HL-60 (cell line): ENCODE results near the gene LRMDA.

Source experiments
- CTCF ChIP-seq: IDR thresholded peaks from one replicate; pipeline ENCODE4 v1.5.1; 2011; ENCODE audit warnings: low read length, control low read depth, inconsistent platforms; ENCODE audit not compliant: insufficient read depth
- GABPA ChIP-seq: IDR thresholded peaks from 2 replicates; pipeline ENCODE4 v1.6.1; 2012; ENCODE audit warnings: low read depth
- POLR2AphosphoS5 ChIP-seq: IDR thresholded peaks from 2 replicates; pipeline ENCODE4 v1.6.1; 2012; ENCODE audit warnings: low read depth
- REST ChIP-seq: IDR thresholded peaks from 2 replicates; pipeline ENCODE4 v1.6.1; 2012; ENCODE audit warnings: low read depth; ENCODE audit not compliant: insufficient replicate concordance
- SPI1 ChIP-seq: IDR thresholded peaks from 2 replicates; pipeline ENCODE4 v1.6.1; 2012; ENCODE audit warnings: low read depth, mild to moderate bottlenecking, borderline replicate concordance

GRCh38 chr10:75444781-75445386 lies 13.5 kb downstream of the LRMDA start:
- no peak for TF ChIP-seq CTCF
- no peak for TF ChIP-seq REST
- TF ChIP-seq POLR2AphosphoS5 = no peak
- no peak for TF ChIP-seq GABPA
- no peak for TF ChIP-seq SPI1
